ENCODE results near the gene MDFIC2.
"Not testable (repeated sequence)": the region's sequence is repeated elsewhere in the genome, so short reads cannot be mapped to it uniquely, and the experiment has no call there.

The MDFIC2 gene

GRCh38 chr3:70312336-70312735 is at the start of gene MDFIC2:
Gene MDFIC2 (minus strand): TSS chr3:70312638. CDS start chr3:70311973, 665 bp downstream.
- DNase-seq (ENCODE audit: low read depth in 2 of 2), result no peak

- DNase-seq (ENCODE audit: low read depth in 2 of 2), result no peak
Measured at GRCh38 chr3:70360979-70361760, 48.7 kb upstream of the MDFIC2 start.

- DNase-seq (ENCODE audit: low read depth in 2 of 2), result no peak
Measured at GRCh38 chr3:70359711-70360110, 47.3 kb upstream of the MDFIC2 start.

- peak in 1 of 2 donors; percentile 0 for DNase-seq (ENCODE audit: low read depth in 2 of 2)
Measured at GRCh38 chr3:70358978-70359580, 46.6 kb upstream of the MDFIC2 start.

GRCh38 chr3:70352215-70352614 is 39.8 kb upstream of the MDFIC2 start:
- no peak for DNase-seq (ENCODE audit: low read depth in 2 of 2)

- no peak for DNase-seq (ENCODE audit: low read depth in 2 of 2)
Measured at GRCh38 chr3:70342149-70342548, 29.7 kb upstream of the MDFIC2 start.

- not testable (repeated sequence) for DNase-seq (ENCODE audit: low read depth in 2 of 2)
Measured at GRCh38 chr3:70336885-70337284, 24.4 kb upstream of the MDFIC2 start.

GRCh38 chr3:70333080-70333479 is 20.6 kb upstream of the MDFIC2 start:
- no peak for DNase-seq (ENCODE audit: low read depth in 2 of 2)

GRCh38 chr3:70315021-70315420 is 2.6 kb upstream of the MDFIC2 start:
- DNase-seq (ENCODE audit: low read depth in 2 of 2), result no peak

GRCh38 chr3:70310809-70311208 is 1.6 kb downstream of the MDFIC2 start:
- DNase-seq (ENCODE audit: low read depth in 2 of 2), result no peak

- no peak for DNase-seq (ENCODE audit: low read depth in 2 of 2)
Measured at GRCh38 chr3:70309591-70309990, 2.8 kb downstream of the MDFIC2 start.

GRCh38 chr3:70308760-70309159 is 3.7 kb downstream of the MDFIC2 start:
- no peak for DNase-seq (ENCODE audit: low read depth in 2 of 2)

GRCh38 chr3:70306736-70307135 is 5.7 kb downstream of the MDFIC2 start:
- no peak for DNase-seq (ENCODE audit: low read depth in 2 of 2)

GRCh38 chr3:70298385-70298784 is 14.1 kb downstream of the MDFIC2 start:
- DNase-seq (ENCODE audit: low read depth in 2 of 2), result no peak

GRCh38 chr3:70291097-70291482 is 21.3 kb downstream of the MDFIC2 start:
- DNase-seq (ENCODE audit: low read depth in 2 of 2), result no peak

- DNase-seq (ENCODE audit: low read depth in 2 of 2), result not testable (repeated sequence)
Measured at GRCh38 chr3:70290431-70291096, 21.9 kb downstream of the MDFIC2 start.

- no peak for DNase-seq (ENCODE audit: low read depth in 2 of 2)
Measured at GRCh38 chr3:70281663-70282062, 30.8 kb downstream of the MDFIC2 start.

- DNase-seq (ENCODE audit: low read depth in 2 of 2), result no peak
Measured at GRCh38 chr3:70277304-70277703, 35.1 kb downstream of the MDFIC2 start.

- DNase-seq (ENCODE audit: low read depth in 2 of 2), result no peak
Measured at GRCh38 chr3:70276901-70277300, 35.5 kb downstream of the MDFIC2 start.

GRCh38 chr3:70273492-70273891 is 38.9 kb downstream of the MDFIC2 start:
- no peak for DNase-seq (ENCODE audit: low read depth in 2 of 2)

- no peak for DNase-seq (ENCODE audit: low read depth in 2 of 2)
Measured at GRCh38 chr3:70272798-70273197, 39.6 kb downstream of the MDFIC2 start.

GRCh38 chr3:70264122-70264780 is 48.2 kb downstream of the MDFIC2 start:
- no peak for DNase-seq (ENCODE audit: low read depth in 2 of 2)
